Body of pancreas (tissue), 4 donors: Measurements from ENCODE around the gene KMO. TPM values are rescaled to one million over a fixed set of nuclear protein-coding genes. Genes with fewer than 3 reads are reported as not detected.

Experiments used
- ATAC-seq: fragments of 150-250 bp; one replicate; pipeline ENCODE4 v1.9.1; 2016
- DNase-seq, 4 donors: peaks; one replicate each; pipeline ENCODE4 v3.0.0-alpha.2; 2019
- H3K27ac ChIP-seq, 4 donors: fragments of 200-600 bp; sonication (generic); 1 replicate in 3 of 4; 2 replicates in 1 of 4; pipeline versions ENCODE4 v1.5.1 to v1.6.1; 2016 to 2019; ENCODE audit warnings: mild to moderate bottlenecking in 1 of 4, mixed read lengths in 1 of 4, moderate library complexity in 1 of 4
- H3K27me3 ChIP-seq, 2 donors: fragments of 200-600 bp; sonication (generic); one replicate each; pipeline ENCODE4 v1.6.0; 2016; ENCODE audit warnings: mild to moderate bottlenecking in 1 of 2
- H3K36me3 ChIP-seq, 2 donors: fragments of 200-600 bp; sonication (generic); replicated peaks in 1 of 2; 2 replicates each; pipeline ENCODE4 v1.5.1; 2016; ENCODE audit warnings: low read depth in 2 of 2; ENCODE audit not compliant: insufficient read depth in 1 of 2
- H3K4me1 ChIP-seq: fragments of 200-600 bp; sonication (generic); one replicate; pipeline ENCODE4 v1.6.0; 2016
- H3K4me3 ChIP-seq, 2 donors: fragments of 200-600 bp; sonication (generic); 1 replicate in 1 of 2; 2 replicates in 1 of 2; pipeline ENCODE4 v1.5.1; 2016 to 2019
- H3K9me3 ChIP-seq, 3 donors: fragments of 200-600 bp; sonication (generic); 1 replicate in 2 of 3; 2 replicates in 1 of 3; pipeline ENCODE4 v1.5.1; 2016
- CTCF ChIP-seq, 7 experiments: fragments of 450-650 bp in 4 of 7; fragments of 200-600 bp in 3 of 7; sonication (generic) in 3 of 7; IDR thresholded peaks; one replicate each; pipeline ENCODE4 v1.5.1; 2016 to 2019; ENCODE audit warnings: antibody characterized with exemption in 7 of 7
- POLR2A ChIP-seq, 3 donors: fragments of 450-650 bp; IDR thresholded peaks; one replicate each; pipeline ENCODE4 v1.6.1; 2016; ENCODE audit warnings: antibody characterized with exemption in 3 of 3, mild to moderate bottlenecking in 2 of 3
- WGBS, 2 donors: methylation state at CpG; one replicate each; pipeline ENCODE4 v1.1.5; 2017; 5-methylcytosine and 5-hydroxymethylcytosine counted together
- intact Hi-C: fragments of 100-400 bp; cut with DNase I; formaldehyde crosslinking; loops from one replicate; pipeline ENCODE4 v1.15.1; 2023
- total RNA-seq, 2 donors: library from RNA; depleted of rRNA; stranded (reverse); fragments of >200 nt; gene quantifications; one replicate each; pipeline ENCODE4 v1.1.0, GENCODE V29; 2016

Gene KMO
- total RNA-seq, 2 donors from 2014 or later, result 1.3 to 3.6 TPM

GRCh38 chr1:241642593-241642944 lies 110.4 kb downstream of the KMO start:
- ATAC-seq (no peak), DNase-seq (no peak)
- H3K4me3 ChIP-seq, result no peak overlapping the region
- H3K36me3 ChIP-seq, result no peaks in the 10 kb centered on the region
- no peak for TF ChIP-seq CTCF (IDR thresholded peaks at IDR 0.05)
- no peak for TF ChIP-seq POLR2A (IDR thresholded peaks at IDR 0.05)
- no peaks in the 10 kb centered on the region for H3K9me3 ChIP-seq
- no peak overlapping the region for H3K27ac ChIP-seq
- H3K4me1 ChIP-seq, result peaks cover 29% of the 10 kb centered on the region
- no peaks in the 10 kb centered on the region for H3K27me3 ChIP-seq
- intact Hi-C loops, result no loop called here
- 88 to 94% methylated on average over 1 of the region's 1 CpG for WGBS, 2 donors

GRCh38 chr1:241644259-241644658 lies 112.1 kb downstream of the KMO start:
- H3K9me3 ChIP-seq, result no peaks in the 10 kb centered on the region
- H3K4me1 ChIP-seq, result peaks cover 15% of the 10 kb centered on the region
- no peaks in the 10 kb centered on the region for H3K27me3 ChIP-seq
- no peak overlapping the region for H3K4me3 ChIP-seq
- ATAC-seq (no peak), DNase-seq (no peak)
- H3K27ac ChIP-seq, result no peak overlapping the region
- 88 to 94% methylated on average over 2 of the region's 2 CpGs for WGBS, 2 donors
- no peaks in the 10 kb centered on the region for H3K36me3 ChIP-seq
- intact Hi-C loops, result no loop called here
- TF ChIP-seq POLR2A (IDR thresholded peaks at IDR 0.05) (no peak), CTCF (IDR thresholded peaks at IDR 0.05) (no peak)

GRCh38 chr1:241645199-241645598 lies 113.0 kb downstream of the KMO start:
- Histone ChIP-seq H3K36me3 (no peaks in the 10 kb centered on the region), H3K4me1 (peaks cover 15% of the 10 kb centered on the region), H3K9me3 (no peaks in the 10 kb centered on the region), H3K27ac (no peak overlapping the region), H3K4me3 (no peak overlapping the region), H3K27me3 (no peaks in the 10 kb centered on the region)
- DNase-seq (no peak), ATAC-seq (no peak)
- TF ChIP-seq CTCF (IDR thresholded peaks at IDR 0.05), result no peak
- no peak for TF ChIP-seq POLR2A (IDR thresholded peaks at IDR 0.05)
- 62 to 63% methylated on average over 4 of the region's 4 CpGs for WGBS, 2 donors
- intact Hi-C loops, result no loop called here

Other genes starting within 250 kb of the KMO start
- gene RGS7, start 175.2 kb upstream of the KMO start, total RNA-seq, result under 1 TPM; 0.26 to 0.99 TPM
- gene FH, start 12.6 kb upstream of the KMO start, total RNA-seq, result 10 to 100 TPM; 12.5 to 27.0 TPM
- gene CHML, start 108.0 kb downstream of the KMO start, total RNA-seq, result 1 to 10 TPM; 1.6 to 3.6 TPM
- gene OPN3, start 108.0 kb downstream of the KMO start, total RNA-seq, result 1 to 10 TPM; 2.3 to 7.0 TPM
- gene WDR64, start 119.9 kb downstream of the KMO start, total RNA-seq, result not detected